Glutamatergic neuron (in vitro differentiated cells): ENCODE results near the gene FRMD4B. TPM values are rescaled to one million over a fixed set of nuclear protein-coding genes. Genes with fewer than 3 reads are reported as not detected.
"Not testable (repeated sequence)": the region's sequence is repeated elsewhere in the genome, so short reads cannot be mapped to it uniquely, and the experiment has no call there.

Experiments used
- DNase-seq: peaks from one replicate; pipeline ENCODE4 v3.0.0; 2022
- H3K27ac Mint-ChIP-seq: one replicate; pipeline ENCODE4 v1.8.0; 2020; ENCODE audit warnings: mild to moderate bottlenecking, mixed read lengths, inconsistent platforms; ENCODE audit not compliant: unreplicated experiment
- H3K27me3 Mint-ChIP-seq: one replicate; pipeline ENCODE4 v1.8.0; 2020; ENCODE audit warnings: mild to moderate bottlenecking, moderate library complexity, mixed read lengths, inconsistent platforms; ENCODE audit not compliant: unreplicated experiment
- H3K36me3 Mint-ChIP-seq: one replicate; pipeline ENCODE4 v1.8.0; 2020; ENCODE audit warnings: mild to moderate bottlenecking, mixed read lengths, inconsistent platforms; ENCODE audit not compliant: unreplicated experiment
- H3K4me1 Mint-ChIP-seq: one replicate; pipeline ENCODE4 v1.8.0; 2020; ENCODE audit warnings: mild to moderate bottlenecking, low read depth, mixed read lengths, inconsistent platforms; ENCODE audit not compliant: unreplicated experiment
- H3K4me3 Mint-ChIP-seq: one replicate; pipeline ENCODE4 v1.8.0; 2020; ENCODE audit warnings: mild to moderate bottlenecking, mixed read lengths, inconsistent platforms; ENCODE audit not compliant: unreplicated experiment
- H3K9me3 Mint-ChIP-seq: one replicate; pipeline ENCODE4 v1.8.0; 2020; ENCODE audit warnings: mild to moderate bottlenecking, moderate library complexity, mixed read lengths, inconsistent platforms; ENCODE audit not compliant: unreplicated experiment
- CTCF ChIP-seq: fragments of 200-600 bp; sonication (generic); IDR thresholded peaks from one replicate; pipeline ENCODE4 v1.5.0; 2021; ENCODE audit not compliant: partially characterized antibody, unreplicated experiment
- total RNA-seq: library from RNA; stranded (reverse); fragmentation: NEBNext Ultra II Directional; extraction: Animal tissue kit (Norgen Biotek cat#: 25700); gene quantifications from one replicate; pipeline ENCODE4 v1.2.1, GENCODE V29; 2021; ENCODE audit not compliant: unreplicated experiment

FRMD4B gene
- total RNA-seq, 1 donor from 2014 or later: 3.9 TPM

DNA sequence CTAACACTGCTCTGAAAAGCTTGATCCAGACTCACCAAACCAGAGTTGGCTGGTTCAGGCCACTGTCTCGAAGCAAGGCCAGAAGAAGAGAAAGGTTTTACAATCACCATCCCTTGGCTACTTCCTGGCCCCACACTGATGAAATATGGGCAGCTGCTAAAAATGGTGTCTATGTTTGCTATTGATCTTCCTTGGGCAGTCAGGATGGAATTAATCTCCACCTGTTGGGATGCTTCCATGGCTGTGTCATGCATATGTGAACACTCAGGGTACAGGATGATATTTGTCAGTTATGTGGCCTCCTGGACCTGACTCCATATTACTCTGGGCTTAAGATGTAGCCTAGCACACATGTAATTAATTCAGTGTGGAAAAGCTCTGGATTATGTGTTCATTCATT, 61.9 kb downstream of the FRMD4B start:
- no peak for DNase-seq
- peaks cover 2% of the 10 kb centered on the region for H3K9me3 Mint-ChIP-seq
- TF ChIP-seq CTCF: no peak
- H3K27ac Mint-ChIP-seq: no peak overlapping the region
- H3K4me1 Mint-ChIP-seq: peaks cover 4% of the 10 kb centered on the region
- no peak overlapping the region for H3K4me3 Mint-ChIP-seq
- no peaks in the 10 kb centered on the region for H3K36me3 Mint-ChIP-seq
- no peaks in the 10 kb centered on the region for H3K27me3 Mint-ChIP-seq

GRCh38 chr3:69322512-69322911, 63.4 kb downstream of the FRMD4B start:
- not testable (repeated sequence) for H3K27ac Mint-ChIP-seq

GRCh38 chr3:69322158-69322509, 63.8 kb downstream of the FRMD4B start:
- H3K36me3 Mint-ChIP-seq: no peaks in the 10 kb centered on the region
- no peak overlapping the region for H3K4me3 Mint-ChIP-seq
- no peak for TF ChIP-seq CTCF
- H3K27ac Mint-ChIP-seq: no peak overlapping the region
- H3K27me3 Mint-ChIP-seq: no peaks in the 10 kb centered on the region
- peaks cover 4% of the 10 kb centered on the region for H3K4me1 Mint-ChIP-seq
- no peak for DNase-seq
- peaks cover 2% of the 10 kb centered on the region for H3K9me3 Mint-ChIP-seq

More at GRCh38 chr3:69322512-69322911, 63.4 kb downstream of the FRMD4B start:
- not testable (repeated sequence) for H3K4me3 Mint-ChIP-seq, H3K4me1 Mint-ChIP-seq, DNase-seq, H3K9me3 Mint-ChIP-seq, H3K36me3 Mint-ChIP-seq, H3K27me3 Mint-ChIP-seq

- Mint-ChIP-seq H3K27ac (no peak overlapping the region), H3K4me3 (no peak overlapping the region), H3K27me3 (no peaks in the 10 kb centered on the region), H3K9me3 (peaks cover 2% of the 10 kb centered on the region), H3K36me3 (no peaks in the 10 kb centered on the region), H3K4me1 (peaks cover 4% of the 10 kb centered on the region)
- DNase-seq: no peak
- no peak for TF ChIP-seq CTCF
These were observed 64.4 kb downstream of the FRMD4B start for GRCh38 chr3:69321301-69322157.

- Mint-ChIP-seq H3K27me3 (no peaks in the 10 kb centered on the region), H3K4me1 (peaks cover 4% of the 10 kb centered on the region), H3K4me3 (no peak overlapping the region), H3K36me3 (no peaks in the 10 kb centered on the region), H3K27ac (no peak overlapping the region), H3K9me3 (peaks cover 2% of the 10 kb centered on the region)
- DNase-seq: no peak
- TF ChIP-seq CTCF: no peak
These were observed 65.0 kb downstream of the FRMD4B start for GRCh38 chr3:69320871-69321271.
